Measurements from ENCODE around the gene HOXA11.

DNA sequence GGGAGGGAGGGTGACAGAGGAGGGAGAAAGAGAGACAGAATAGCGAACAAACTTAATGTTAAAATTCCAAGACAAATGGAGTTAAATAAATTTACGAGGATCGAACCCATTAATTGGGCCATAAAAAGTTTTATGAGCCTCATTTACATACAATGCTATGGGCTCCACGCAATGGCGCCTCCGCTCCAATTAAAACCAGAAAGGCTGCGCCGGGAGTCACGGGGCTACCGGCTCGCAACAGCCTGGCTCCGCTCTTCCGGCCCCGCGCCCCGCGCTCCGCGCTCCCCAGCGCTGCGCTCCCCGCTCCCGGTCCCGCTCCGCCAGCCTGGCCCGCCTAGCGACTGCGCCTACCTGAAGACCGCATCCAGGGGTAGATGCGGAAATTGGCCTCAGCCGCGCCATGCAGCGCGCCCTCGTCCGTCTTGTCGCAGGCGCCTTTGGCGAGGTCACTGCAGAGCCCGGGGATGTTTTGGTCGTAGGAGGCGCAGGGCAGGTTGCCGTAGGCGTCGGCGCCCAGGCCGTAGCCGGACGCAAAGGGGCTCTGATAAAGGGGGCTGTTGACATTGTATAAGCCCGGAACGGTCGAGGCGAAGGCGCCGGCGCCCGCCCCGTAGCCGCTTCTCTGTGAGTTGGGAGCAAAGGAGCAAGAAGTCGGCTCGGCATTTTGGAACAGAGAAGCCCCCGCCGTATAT, 29.1 kb downstream of the HOXA11 start:
- TF ChIP-seq, protein P1, sequence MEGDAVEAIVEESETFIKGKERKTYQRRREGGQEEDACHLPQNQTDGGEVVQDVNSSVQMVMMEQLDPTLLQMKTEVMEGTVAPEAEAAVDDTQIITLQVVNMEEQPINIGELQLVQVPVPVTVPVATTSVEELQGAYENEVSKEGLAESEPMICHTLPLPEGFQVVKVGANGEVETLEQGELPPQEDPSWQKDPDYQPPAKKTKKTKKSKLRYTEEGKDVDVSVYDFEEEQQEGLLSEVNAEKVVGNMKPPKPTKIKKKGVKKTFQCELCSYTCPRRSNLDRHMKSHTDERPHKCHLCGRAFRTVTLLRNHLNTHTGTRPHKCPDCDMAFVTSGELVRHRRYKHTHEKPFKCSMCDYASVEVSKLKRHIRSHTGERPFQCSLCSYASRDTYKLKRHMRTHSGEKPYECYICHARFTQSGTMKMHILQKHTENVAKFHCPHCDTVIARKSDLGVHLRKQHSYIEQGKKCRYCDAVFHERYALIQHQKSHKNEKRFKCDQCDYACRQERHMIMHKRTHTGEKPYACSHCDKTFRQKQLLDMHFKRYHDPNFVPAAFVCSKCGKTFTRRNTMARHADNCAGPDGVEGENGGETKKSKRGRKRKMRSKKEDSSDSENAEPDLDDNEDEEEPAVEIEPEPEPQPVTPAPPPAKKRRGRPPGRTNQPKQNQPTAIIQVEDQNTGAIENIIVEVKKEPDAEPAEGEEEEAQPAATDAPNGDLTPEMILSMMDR (IDR thresholded peaks at IDR 0.05): no peak
- no peak for TF ChIP-seq POLR2A (IDR thresholded peaks at IDR 0.05)
